ENCODE measurements around the gene CERCAM.
"Not testable (repeated sequence)": the region's sequence is repeated elsewhere in the genome, so short reads cannot be mapped to it uniquely, and the experiment has no call there.

CERCAM gene

GRCh38 chr9:128421482-128421996, 882 bp downstream of the CERCAM start:
- no peak for DNase-seq

GRCh38 chr9:128422022-128422782, 1.5 kb downstream of the CERCAM start:
- not testable (repeated sequence) for DNase-seq

- no peak for DNase-seq
These were observed 2.1 kb downstream of the CERCAM start for GRCh38 chr9:128422783-128423150.

- DNase-seq, result not testable (repeated sequence)
These were observed 2.7 kb downstream of the CERCAM start for GRCh38 chr9:128423356-128423755.

- DNase-seq, result no peak
These were observed 3.7 kb downstream of the CERCAM start for GRCh38 chr9:128424268-128424780.

- DNase-seq, result no peak
These were observed 8.2 kb downstream of the CERCAM start for GRCh38 chr9:128428644-128429512.

- DNase-seq, result no peak
These were observed 8.9 kb downstream of the CERCAM start for GRCh38 chr9:128429513-128430086.

- DNase-seq, result no peak
These were observed 10.6 kb downstream of the CERCAM start for GRCh38 chr9:128431207-128431606.

- no peak for DNase-seq
These were observed 13.7 kb downstream of the CERCAM start for GRCh38 chr9:128434340-128434739.

- no peak for DNase-seq
These were observed 15.0 kb downstream of the CERCAM start for GRCh38 chr9:128435611-128436010.

GRCh38 chr9:128438343-128439109, 17.9 kb downstream of the CERCAM start:
- DNase-seq, result peak; percentile 49 to 78

GRCh38 chr9:128439273-128439672, 18.6 kb downstream of the CERCAM start:
- no peak for DNase-seq

GRCh38 chr9:128442150-128442549, 21.5 kb downstream of the CERCAM start:
- DNase-seq, result no peak

GRCh38 chr9:128446505-128446904, 25.8 kb downstream of the CERCAM start:
- not testable (repeated sequence) for DNase-seq

- no peak for DNase-seq
These were observed 28.1 kb downstream of the CERCAM start for GRCh38 chr9:128448746-128449145.

- peak in 1 of 2 experiments; percentile 21 for DNase-seq
These were observed 34.3 kb downstream of the CERCAM start for GRCh38 chr9:128454991-128455390.

- DNase-seq, result peak; percentile 96 to 97
These were observed 35.4 kb downstream of the CERCAM start, which contains the start of gene ODF2 for GRCh38 chr9:128455849-128456612. Gene ODF2 (plus strand): TSS chr9:128456006. CDS start chr9:128456092, 86 bp downstream.

GRCh38 chr9:128456613-128457061, 36.0 kb downstream of the CERCAM start:
- peak; percentile 58 to 69 for DNase-seq

GRCh38 chr9:128457207-128457606, 36.5 kb downstream of the CERCAM start:
- DNase-seq, result no peak

- no peak for DNase-seq
These were observed 38.4 kb downstream of the CERCAM start for GRCh38 chr9:128459011-128459410.

GRCh38 chr9:128469070-128469469, 48.4 kb downstream of the CERCAM start:
- no peak for DNase-seq
